Gastrocnemius medialis (tissue), 4 donors: Measurements from ENCODE around the gene HINT3. TPM values are rescaled to one million over a fixed set of nuclear protein-coding genes. Genes with fewer than 3 reads are reported as not detected.
"Not testable (repeated sequence)": the region's sequence is repeated elsewhere in the genome, so short reads cannot be mapped to it uniquely, and the experiment has no call there.

Experiments used
- ATAC-seq, 2 donors: fragments of 150-250 bp; one replicate each; pipeline ENCODE4 v1.9.1; 2016
- DNase-seq, 2 donors: peaks; one replicate each; pipeline ENCODE4 v3.0.0-alpha.2; 2019
- H3K27ac ChIP-seq, 4 donors: fragments of 200-600 bp; sonication (generic); 1 replicate in 1 of 4; 2 replicates in 3 of 4; pipeline ENCODE4 v1.5.1; 2016 to 2018; ENCODE audit warnings: mild to moderate bottlenecking in 2 of 4, moderate library complexity in 1 of 4
- H3K27me3 ChIP-seq, 3 donors: fragments of 200-600 bp; sonication (generic) in 2 of 3; 1 replicate in 1 of 3; 2 replicates in 2 of 3; pipeline versions ENCODE4 v1.5.1 to v1.6.0; 2016 to 2019; ENCODE audit warnings: mild to moderate bottlenecking in 1 of 3, moderate library complexity in 1 of 3
- H3K36me3 ChIP-seq, 2 donors: fragments of 200-600 bp; sonication (generic) in 1 of 2; one replicate each; pipeline ENCODE4 v1.5.1; 2017 to 2018
- H3K4me1 ChIP-seq, 2 donors: fragments of 200-600 bp; sonication (generic) in 1 of 2; one replicate each; pipeline ENCODE4 v1.5.1; 2016 to 2017; ENCODE audit warnings: mild to moderate bottlenecking in 2 of 2
- H3K4me3 ChIP-seq, 4 donors: fragments of 200-600 bp; sonication (generic) in 3 of 4; 1 replicate in 1 of 4; 2 replicates in 3 of 4; pipeline ENCODE4 v1.5.1; 2016 to 2019; ENCODE audit warnings: mild to moderate bottlenecking in 2 of 4
- H3K9me3 ChIP-seq, 3 donors: fragments of 200-600 bp; sonication (generic) in 2 of 3; 1 replicate in 1 of 3; 2 replicates in 2 of 3; pipeline ENCODE4 v1.5.1; 2016 to 2019
- POLR2A ChIP-seq, 2 donors: fragments of 450-650 bp; IDR thresholded peaks; one replicate each; pipeline ENCODE4 v1.6.1; 2017; ENCODE audit warnings: antibody characterized with exemption in 2 of 2, mild to moderate bottlenecking in 2 of 2, moderate library complexity in 2 of 2
- in situ Hi-C, 4 donors: fragments of 200-750 bp; cut with MboI; loops; one replicate each; pipeline versions ENCODE4 v1.15.0 to v1.8.0; 2017; ENCODE audit warnings: low sequenced_read_pairs in 4 of 4
- intact Hi-C: fragments of 100-400 bp; cut with DNase I; formaldehyde crosslinking; loops from one replicate; pipeline ENCODE4 v1.15.1; 2023; ENCODE audit warnings: low total_unique reads
- total RNA-seq, 4 donors: library from RNA; depleted of rRNA; stranded (reverse); fragments of >200 nt; gene quantifications; one replicate each; pipeline versions ENCODE4 v1.1.0 to v1.2.3, GENCODE V29; 2016
- TF ChIP-seq, protein P1 (sequence below), 5 experiments: fragments of 450-650 bp in 3 of 5; fragments of 200-600 bp in 2 of 5; sonication (generic) in 2 of 5; IDR thresholded peaks in 4 of 5; conservative IDR thresholded peaks in 1 of 5; 1 replicate in 4 of 5; 2 replicates in 1 of 5; pipeline ENCODE4 v1.5.1; 2016 to 2019; ENCODE audit warnings: antibody characterized with exemption in 5 of 5, mild to moderate bottlenecking in 3 of 5, moderate library complexity in 3 of 5

The HINT3 gene
- total RNA-seq, 4 donors from 2014 or later, result 54.3 to 81.5 (median 67.5) TPM

- in situ Hi-C loops (loop anchor here in 2 of 4 donors (25.0 kb wide), 2 partner anchors 106 to 656 kb away; partner anchors contain the start of gene HDDC2 (in 1 of the 2)), intact Hi-C loops (no loop called here)
- no peaks in the 10 kb centered on the region for H3K9me3 ChIP-seq
- H3K27ac ChIP-seq, result no peak overlapping the region
- peaks cover 0 to 6% of the 10 kb centered on the region in 2 donors for H3K4me1 ChIP-seq
- H3K36me3 ChIP-seq, result peaks cover 0 to 4% of the 10 kb centered on the region in 2 donors
- no peak overlapping the region for H3K4me3 ChIP-seq
- no peaks in the 10 kb centered on the region for H3K27me3 ChIP-seq
- ATAC-seq (no peak), DNase-seq (no peak)
- TF ChIP-seq, protein P1, sequence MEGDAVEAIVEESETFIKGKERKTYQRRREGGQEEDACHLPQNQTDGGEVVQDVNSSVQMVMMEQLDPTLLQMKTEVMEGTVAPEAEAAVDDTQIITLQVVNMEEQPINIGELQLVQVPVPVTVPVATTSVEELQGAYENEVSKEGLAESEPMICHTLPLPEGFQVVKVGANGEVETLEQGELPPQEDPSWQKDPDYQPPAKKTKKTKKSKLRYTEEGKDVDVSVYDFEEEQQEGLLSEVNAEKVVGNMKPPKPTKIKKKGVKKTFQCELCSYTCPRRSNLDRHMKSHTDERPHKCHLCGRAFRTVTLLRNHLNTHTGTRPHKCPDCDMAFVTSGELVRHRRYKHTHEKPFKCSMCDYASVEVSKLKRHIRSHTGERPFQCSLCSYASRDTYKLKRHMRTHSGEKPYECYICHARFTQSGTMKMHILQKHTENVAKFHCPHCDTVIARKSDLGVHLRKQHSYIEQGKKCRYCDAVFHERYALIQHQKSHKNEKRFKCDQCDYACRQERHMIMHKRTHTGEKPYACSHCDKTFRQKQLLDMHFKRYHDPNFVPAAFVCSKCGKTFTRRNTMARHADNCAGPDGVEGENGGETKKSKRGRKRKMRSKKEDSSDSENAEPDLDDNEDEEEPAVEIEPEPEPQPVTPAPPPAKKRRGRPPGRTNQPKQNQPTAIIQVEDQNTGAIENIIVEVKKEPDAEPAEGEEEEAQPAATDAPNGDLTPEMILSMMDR (IDR thresholded peaks at IDR 0.05 in 4 of 5, conservative IDR thresholded peaks at IDR 0.05 in 1 of 5), result no peak
- TF ChIP-seq POLR2A (IDR thresholded peaks at IDR 0.05), result no peak
These were observed 11.9 kb downstream of the HINT3 start for GRCh38 chr6:125968493-125968892.

- no peak overlapping the region for H3K4me3 ChIP-seq
- H3K27ac ChIP-seq, result no peak overlapping the region
- H3K4me1 ChIP-seq, result no peaks in the 10 kb centered on the region
- in situ Hi-C loops (loop anchor here (10.0 to 25.0 kb wide), 5 partner anchors 108 to 658 kb away; partner anchors contain the start of gene HDDC2 (in 1 of the 4)), intact Hi-C loops (loop anchor here (5.0 kb wide), 1 partner anchor 658 kb away; no protein-coding TSS in a partner anchor)
- ATAC-seq, result no peak
- DNase-seq, result no peak
- no peaks in the 10 kb centered on the region for H3K27me3 ChIP-seq
- TF ChIP-seq POLR2A (IDR thresholded peaks at IDR 0.05), result no peak
- TF ChIP-seq, protein P1 (IDR thresholded peaks at IDR 0.05 in 4 of 5, conservative IDR thresholded peaks at IDR 0.05 in 1 of 5), result no peak
- peaks cover 0 to 13% of the 10 kb centered on the region in 2 donors for H3K36me3 ChIP-seq
- H3K9me3 ChIP-seq, result no peaks in the 10 kb centered on the region
These were observed 14.2 kb downstream of the HINT3 start for GRCh38 chr6:125970760-125971159.

DNA sequence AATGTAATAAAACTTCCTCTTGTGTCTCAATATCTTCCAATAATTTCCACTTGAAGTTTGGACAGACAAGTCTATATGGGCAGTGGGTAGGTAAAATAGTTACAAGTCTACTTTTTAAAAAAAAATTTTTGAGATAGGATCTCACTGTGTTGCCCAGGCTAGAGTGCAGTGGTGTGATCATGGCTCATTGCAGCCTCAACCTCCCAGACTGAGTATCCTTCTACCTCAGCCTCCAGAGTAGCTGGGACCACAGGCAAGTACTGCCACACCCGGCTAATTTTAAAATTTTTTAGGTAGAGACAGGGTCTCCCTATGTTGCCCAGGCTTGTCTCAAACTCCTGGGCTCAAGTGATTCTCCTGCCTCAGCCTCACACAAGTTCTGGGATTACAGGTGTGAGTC is 15.9 kb downstream of the HINT3 start:
- not testable (repeated sequence) for DNase-seq, H3K4me1 ChIP-seq, ATAC-seq, H3K27ac ChIP-seq, H3K4me3 ChIP-seq, H3K9me3 ChIP-seq, H3K27me3 ChIP-seq
- intact Hi-C loops (loop anchor here (5.0 kb wide), 1 partner anchor 660 kb away; no protein-coding TSS in a partner anchor), in situ Hi-C loops (loop anchor here (10.0 to 25.0 kb wide), 5 partner anchors 110 to 660 kb away; partner anchors contain the start of gene HDDC2 (in 1 of the 4))
- peaks cover 0 to 18% of the 10 kb centered on the region in 2 donors for H3K36me3 ChIP-seq

- no peak overlapping the region for H3K4me3 ChIP-seq
- in situ Hi-C loops (loop anchor here (10.0 to 25.0 kb wide), 5 partner anchors 112 to 662 kb away; partner anchors contain the start of gene HDDC2 (in 1 of the 4)), intact Hi-C loops (loop anchor here (2.0 to 5.0 kb wide), 2 partner anchors 116 to 662 kb away; no protein-coding TSS in a partner anchor)
- no peaks in the 10 kb centered on the region for H3K27me3 ChIP-seq
- TF ChIP-seq POLR2A (IDR thresholded peaks at IDR 0.05), result no peak
- TF ChIP-seq, protein P1 (IDR thresholded peaks at IDR 0.05 in 4 of 5, conservative IDR thresholded peaks at IDR 0.05 in 1 of 5), result peak in 2 of 5 experiments; percentile 45 to 51
- no peak for DNase-seq
- H3K4me1 ChIP-seq, result no peaks in the 10 kb centered on the region
- H3K9me3 ChIP-seq, result no peaks in the 10 kb centered on the region
- no peak overlapping the region for H3K27ac ChIP-seq
- ATAC-seq, result peak in 1 of 2 donors; percentile 49
- peaks cover 0 to 14% of the 10 kb centered on the region in 2 donors for H3K36me3 ChIP-seq
These were observed 17.8 kb downstream of the HINT3 start for GRCh38 chr6:125974214-125974866.

DNA sequence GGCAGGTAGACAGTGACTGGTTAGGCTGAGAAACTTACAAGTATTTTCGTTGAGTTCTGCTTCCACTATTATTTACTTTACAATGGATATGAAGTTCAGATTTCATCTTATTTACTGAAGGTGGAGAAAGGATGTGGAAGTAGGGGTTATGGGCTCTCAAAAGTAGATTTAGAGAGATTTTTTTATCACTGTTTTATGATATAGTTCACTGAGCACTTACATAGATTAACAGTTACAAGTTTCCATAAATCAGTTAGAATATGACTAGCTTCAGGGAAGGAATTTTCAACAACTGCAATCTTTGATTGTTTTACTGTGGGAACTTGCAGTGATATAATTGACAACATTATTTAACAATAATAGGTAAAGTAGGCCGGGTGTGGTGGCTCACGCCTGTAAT is 22.5 kb downstream of the HINT3 start:
- no peak for TF ChIP-seq POLR2A (IDR thresholded peaks at IDR 0.05)
- TF ChIP-seq, protein P1 (IDR thresholded peaks at IDR 0.05 in 4 of 5, conservative IDR thresholded peaks at IDR 0.05 in 1 of 5), result no peak
- H3K36me3 ChIP-seq, result peaks cover 0 to 14% of the 10 kb centered on the region in 2 donors
- intact Hi-C loops (no loop called here), in situ Hi-C loops (loop anchor here (5.0 to 10.0 kb wide), 4 partner anchors 124 to 664 kb away; no protein-coding TSS in a partner anchor)
- no peak overlapping the region for H3K27ac ChIP-seq
- no peak overlapping the region for H3K4me3 ChIP-seq
- no peak for DNase-seq
- no peak for ATAC-seq
- H3K9me3 ChIP-seq, result no peaks in the 10 kb centered on the region
- no peaks in the 10 kb centered on the region for H3K27me3 ChIP-seq
- no peaks in the 10 kb centered on the region for H3K4me1 ChIP-seq
